Measurements from ENCODE around the gene ZDHHC4.

ZDHHC4 gene

GRCh38 chr7:6562106-6562505 is 15.1 kb upstream of the ZDHHC4 start:
- Histone ChIP-seq H3K4me1 (ENCODE audit: low read length) (no peaks in the 10 kb centered on the region), H3K36me3 (replicated peaks; ENCODE audit: insufficient read depth, low read length) (no peaks in the 10 kb centered on the region), H3K9me3 (replicated peaks; ENCODE audit: insufficient read depth, low read length) (no peaks in the 10 kb centered on the region), H2AFZ (ENCODE audit: low read length) (no peak overlapping the region), H3K9me2 (replicated peaks; ENCODE audit: insufficient read depth, low read length) (no peaks in the 10 kb centered on the region), H4K20me1 (ENCODE audit: insufficient read depth, low read length) (no peaks in the 10 kb centered on the region), H3K27ac (ENCODE audit: low read length) (no peak overlapping the region), H3F3A (ENCODE audit: insufficient read depth, low read length) (no peaks in the 10 kb centered on the region), H3K4me3 (ENCODE audit: low read length) (no peak overlapping the region), H3K4me2 (ENCODE audit: low read depth, low read length) (no peak overlapping the region), H3K27me3 (replicated peaks; ENCODE audit: insufficient read depth, low read length) (no peaks in the 10 kb centered on the region; the same call in 1 of the 2 replicates), H3K79me2 (ENCODE audit: low read length) (no peaks in the 10 kb centered on the region), H3K9ac (ENCODE audit: low read length) (no peak overlapping the region)
- TF ChIP-seq EZH2 (optimal IDR thresholded peaks at IDR 0.05; ENCODE audit: low read depth, low read length) (no peak), EZH2phosphoT487 (IDR thresholded peaks at IDR 0.05; ENCODE audit: low read length) (no peak), CTCF (IDR thresholded peaks at IDR 0.05; ENCODE audit: low read length) (no peak)
- DNase-seq, result no peak

- no peak overlapping the region for H3K4me2 ChIP-seq (ENCODE audit: low read depth, low read length)
- H4K20me1 ChIP-seq (ENCODE audit: insufficient read depth, low read length), result no peaks in the 10 kb centered on the region
- no peaks in the 10 kb centered on the region for H3F3A ChIP-seq (ENCODE audit: insufficient read depth, low read length)
- H2AFZ ChIP-seq (ENCODE audit: low read length), result no peak overlapping the region
- peaks cover 6% of the 10 kb centered on the region; the same call in 1 of the 2 replicates for H3K27me3 ChIP-seq (replicated peaks; ENCODE audit: insufficient read depth, low read length)
- H3K4me3 ChIP-seq (ENCODE audit: low read length), result no peak overlapping the region
- H3K9me3 ChIP-seq (replicated peaks; ENCODE audit: insufficient read depth, low read length), result no peaks in the 10 kb centered on the region
- DNase-seq, result no peak
- no peaks in the 10 kb centered on the region for H3K9me2 ChIP-seq (replicated peaks; ENCODE audit: insufficient read depth, low read length)
- TF ChIP-seq CTCF (IDR thresholded peaks at IDR 0.05; ENCODE audit: low read length) (no peak), EZH2phosphoT487 (IDR thresholded peaks at IDR 0.05; ENCODE audit: low read length) (no peak), EZH2 (optimal IDR thresholded peaks at IDR 0.05; ENCODE audit: low read depth, low read length) (no peak)
- no peaks in the 10 kb centered on the region for H3K4me1 ChIP-seq (ENCODE audit: low read length)
- H3K36me3 ChIP-seq (replicated peaks; ENCODE audit: insufficient read depth, low read length), result no peaks in the 10 kb centered on the region
- no peaks in the 10 kb centered on the region for H3K79me2 ChIP-seq (ENCODE audit: low read length)
- H3K27ac ChIP-seq (ENCODE audit: low read length), result no peak overlapping the region
- H3K9ac ChIP-seq (ENCODE audit: low read length), result no peak overlapping the region
Measured at GRCh38 chr7:6563936-6564770, 13.1 kb upstream of the ZDHHC4 start.

- Histone ChIP-seq H3K4me1 (ENCODE audit: low read length) (no peaks in the 10 kb centered on the region), H3K27me3 (replicated peaks; ENCODE audit: insufficient read depth, low read length) (peaks cover 13% of the 10 kb centered on the region), H3K9me3 (replicated peaks; ENCODE audit: insufficient read depth, low read length) (no peaks in the 10 kb centered on the region), H3K4me2 (ENCODE audit: low read depth, low read length) (no peak overlapping the region), H3K27ac (ENCODE audit: low read length) (no peak overlapping the region), H3K9ac (ENCODE audit: low read length) (no peak overlapping the region), H3K4me3 (ENCODE audit: low read length) (no peak overlapping the region), H3F3A (ENCODE audit: insufficient read depth, low read length) (no peaks in the 10 kb centered on the region), H4K20me1 (ENCODE audit: insufficient read depth, low read length) (no peaks in the 10 kb centered on the region), H3K79me2 (ENCODE audit: low read length) (no peaks in the 10 kb centered on the region), H3K36me3 (replicated peaks; ENCODE audit: insufficient read depth, low read length) (no peaks in the 10 kb centered on the region), H2AFZ (ENCODE audit: low read length) (no peak overlapping the region), H3K9me2 (replicated peaks; ENCODE audit: insufficient read depth, low read length) (no peaks in the 10 kb centered on the region)
- TF ChIP-seq EZH2 (optimal IDR thresholded peaks at IDR 0.05; ENCODE audit: low read depth, low read length) (no peak), CTCF (IDR thresholded peaks at IDR 0.05; ENCODE audit: low read length) (no peak), EZH2phosphoT487 (IDR thresholded peaks at IDR 0.05; ENCODE audit: low read length) (no peak)
- DNase-seq, result no peak
Measured at GRCh38 chr7:6565655-6566054, 11.6 kb upstream of the ZDHHC4 start.
